Upper lobe of left lung (tissue), 4 donors: ENCODE results near the gene AEBP2.

Experiments
- CTCF ChIP-seq, 6 experiments: fragments of 450-650 bp in 4 of 6; fragments of 200-600 bp in 2 of 6; sonication (generic) in 2 of 6; IDR thresholded peaks; one replicate each; pipeline ENCODE4 v1.5.1; 2016 to 2019; ENCODE audit warnings: antibody characterized with exemption in 6 of 6
- POLR2AphosphoS5 ChIP-seq, 2 donors: sonication (generic); formaldehyde crosslinking; IDR thresholded peaks; one replicate each; pipeline ENCODE4 v1.5.1; 2017; ENCODE audit warnings: antibody characterized with exemption in 2 of 2

GRCh38 chr12:19485240-19485639 lies 45.9 kb downstream of the AEBP2 start:
- TF ChIP-seq CTCF (IDR thresholded peaks at IDR 0.05) (no peak), POLR2AphosphoS5 (IDR thresholded peaks at IDR 0.05) (no peak)
